ENCODE measurements around the gene DOHH.

DOHH gene

DNA sequence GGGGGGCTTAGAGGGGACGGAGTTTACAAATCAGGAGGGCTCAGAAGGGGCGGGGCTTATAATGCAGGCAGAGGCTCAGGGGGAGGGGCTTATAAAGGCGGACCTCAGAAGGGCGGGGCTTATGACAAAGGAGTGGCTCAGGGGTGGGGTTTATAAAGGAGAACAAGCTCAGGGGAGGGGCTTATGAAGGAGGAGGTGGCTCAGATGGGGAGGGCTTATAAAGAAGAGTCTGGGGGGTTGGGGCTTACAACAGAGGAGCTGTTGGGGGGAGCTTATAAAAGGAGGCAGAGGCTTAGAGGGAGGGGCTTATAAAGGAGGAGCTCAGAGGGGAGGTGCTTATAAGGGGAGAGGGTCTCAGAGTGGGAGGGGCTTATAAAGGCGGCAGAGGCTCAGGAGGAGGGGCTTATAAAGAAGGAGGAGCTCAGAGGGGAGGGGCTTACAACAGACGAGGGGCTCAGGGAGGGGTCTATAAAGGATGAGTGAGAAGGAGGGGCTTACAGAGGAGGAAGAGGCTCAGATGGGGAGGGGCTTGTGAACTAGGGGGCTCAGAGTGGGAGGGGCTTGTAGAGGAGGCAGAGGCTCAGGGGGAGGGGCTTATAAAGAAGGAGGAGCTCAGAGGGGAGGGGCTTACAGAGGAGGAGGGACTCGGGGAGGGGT is 21.2 kb downstream of the DOHH start:
- TF ChIP-seq, protein P1, sequence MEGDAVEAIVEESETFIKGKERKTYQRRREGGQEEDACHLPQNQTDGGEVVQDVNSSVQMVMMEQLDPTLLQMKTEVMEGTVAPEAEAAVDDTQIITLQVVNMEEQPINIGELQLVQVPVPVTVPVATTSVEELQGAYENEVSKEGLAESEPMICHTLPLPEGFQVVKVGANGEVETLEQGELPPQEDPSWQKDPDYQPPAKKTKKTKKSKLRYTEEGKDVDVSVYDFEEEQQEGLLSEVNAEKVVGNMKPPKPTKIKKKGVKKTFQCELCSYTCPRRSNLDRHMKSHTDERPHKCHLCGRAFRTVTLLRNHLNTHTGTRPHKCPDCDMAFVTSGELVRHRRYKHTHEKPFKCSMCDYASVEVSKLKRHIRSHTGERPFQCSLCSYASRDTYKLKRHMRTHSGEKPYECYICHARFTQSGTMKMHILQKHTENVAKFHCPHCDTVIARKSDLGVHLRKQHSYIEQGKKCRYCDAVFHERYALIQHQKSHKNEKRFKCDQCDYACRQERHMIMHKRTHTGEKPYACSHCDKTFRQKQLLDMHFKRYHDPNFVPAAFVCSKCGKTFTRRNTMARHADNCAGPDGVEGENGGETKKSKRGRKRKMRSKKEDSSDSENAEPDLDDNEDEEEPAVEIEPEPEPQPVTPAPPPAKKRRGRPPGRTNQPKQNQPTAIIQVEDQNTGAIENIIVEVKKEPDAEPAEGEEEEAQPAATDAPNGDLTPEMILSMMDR (IDR thresholded peaks at IDR 0.05; ENCODE audit: extremely low read depth, insufficient read depth, missing control alignments), result no peak
- DNase-seq (ENCODE audit: low spot score), result peak; percentile 83
- in situ Hi-C loops (cut with MboI; ENCODE audit: low pct_unique_long_range_greater_than_20kb, low sequenced_read_pairs, unreplicated experiment), result loop anchor here (25.0 kb wide), 1 partner anchor 517 kb away; no protein-coding TSS in a partner anchor

- TF ChIP-seq, protein P1 (IDR thresholded peaks at IDR 0.05; ENCODE audit: extremely low read depth, insufficient read depth, missing control alignments), result no peak
- DNase-seq (ENCODE audit: low spot score), result no peak
- in situ Hi-C loops (cut with MboI; ENCODE audit: low pct_unique_long_range_greater_than_20kb, low sequenced_read_pairs, unreplicated experiment), result loop anchor here (25.0 kb wide), 1 partner anchor 516 kb away; no protein-coding TSS in a partner anchor
Measured at GRCh38 chr19:3478409-3479176, 21.9 kb downstream of the DOHH start.

GRCh38 chr19:3477951-3478350 is 22.5 kb downstream of the DOHH start:
- DNase-seq (ENCODE audit: low spot score), result no peak
- TF ChIP-seq, protein P1 (IDR thresholded peaks at IDR 0.05; ENCODE audit: extremely low read depth, insufficient read depth, missing control alignments), result no peak
- in situ Hi-C loops (cut with MboI; ENCODE audit: low pct_unique_long_range_greater_than_20kb, low sequenced_read_pairs, unreplicated experiment), result loop anchor here (25.0 kb wide), 1 partner anchor 516 kb away; no protein-coding TSS in a partner anchor

GRCh38 chr19:3477506-3477905 is 23.0 kb downstream of the DOHH start:
- in situ Hi-C loops (cut with MboI; ENCODE audit: low pct_unique_long_range_greater_than_20kb, low sequenced_read_pairs, unreplicated experiment), result loop anchor here (25.0 kb wide), 1 partner anchor 515 kb away; no protein-coding TSS in a partner anchor
- TF ChIP-seq, protein P1 (IDR thresholded peaks at IDR 0.05; ENCODE audit: extremely low read depth, insufficient read depth, missing control alignments), result no peak
- DNase-seq (ENCODE audit: low spot score), result no peak

GRCh38 chr19:3476830-3477229 is 23.6 kb downstream of the DOHH start:
- no peak for DNase-seq (ENCODE audit: low spot score)
- TF ChIP-seq, protein P1 (IDR thresholded peaks at IDR 0.05; ENCODE audit: extremely low read depth, insufficient read depth, missing control alignments), result no peak
- in situ Hi-C loops (cut with MboI; ENCODE audit: low pct_unique_long_range_greater_than_20kb, low sequenced_read_pairs, unreplicated experiment), result loop anchor here (25.0 kb wide), 1 partner anchor 515 kb away; no protein-coding TSS in a partner anchor

GRCh38 chr19:3475449-3475848 is 25.0 kb downstream of the DOHH start:
- DNase-seq (ENCODE audit: low spot score), result no peak
- in situ Hi-C loops (cut with MboI; ENCODE audit: low pct_unique_long_range_greater_than_20kb, low sequenced_read_pairs, unreplicated experiment), result loop anchor here (25.0 kb wide), 1 partner anchor 513 kb away; no protein-coding TSS in a partner anchor
- TF ChIP-seq, protein P1 (IDR thresholded peaks at IDR 0.05; ENCODE audit: extremely low read depth, insufficient read depth, missing control alignments), result no peak
